ENCODE results near the gene KLHL18.
"Not testable (repeated sequence)": the region's sequence is repeated elsewhere in the genome, so short reads cannot be mapped to it uniquely, and the experiment has no call there.

Gene KLHL18

DNA sequence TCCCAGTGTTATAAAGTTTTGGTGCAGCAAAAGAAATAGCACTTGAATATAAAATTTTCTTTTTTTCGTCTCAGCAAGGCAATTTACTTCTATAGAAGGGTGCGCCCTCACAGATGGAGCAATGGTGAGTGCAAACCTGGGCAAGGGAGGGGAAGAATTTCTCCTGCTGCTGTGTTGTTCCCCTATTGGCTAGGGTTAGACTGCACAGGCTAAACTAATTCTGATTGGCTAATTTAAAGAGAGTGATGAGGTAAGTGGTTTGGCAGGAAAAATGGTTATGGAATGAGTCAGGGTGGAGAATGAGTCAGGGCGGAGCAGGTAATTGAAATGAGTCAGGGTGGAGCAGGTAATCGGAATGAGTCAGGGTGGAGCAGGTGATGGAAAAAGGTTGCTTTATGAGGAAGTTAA lies 77.4 kb downstream of the KLHL18 start:
- not testable (repeated sequence) for DNase-seq (ENCODE audit: low spot score)

GRCh38 chr3:47362701-47363100 lies 80.0 kb downstream of the KLHL18 start:
- no peak for DNase-seq (ENCODE audit: low spot score)

DNA sequence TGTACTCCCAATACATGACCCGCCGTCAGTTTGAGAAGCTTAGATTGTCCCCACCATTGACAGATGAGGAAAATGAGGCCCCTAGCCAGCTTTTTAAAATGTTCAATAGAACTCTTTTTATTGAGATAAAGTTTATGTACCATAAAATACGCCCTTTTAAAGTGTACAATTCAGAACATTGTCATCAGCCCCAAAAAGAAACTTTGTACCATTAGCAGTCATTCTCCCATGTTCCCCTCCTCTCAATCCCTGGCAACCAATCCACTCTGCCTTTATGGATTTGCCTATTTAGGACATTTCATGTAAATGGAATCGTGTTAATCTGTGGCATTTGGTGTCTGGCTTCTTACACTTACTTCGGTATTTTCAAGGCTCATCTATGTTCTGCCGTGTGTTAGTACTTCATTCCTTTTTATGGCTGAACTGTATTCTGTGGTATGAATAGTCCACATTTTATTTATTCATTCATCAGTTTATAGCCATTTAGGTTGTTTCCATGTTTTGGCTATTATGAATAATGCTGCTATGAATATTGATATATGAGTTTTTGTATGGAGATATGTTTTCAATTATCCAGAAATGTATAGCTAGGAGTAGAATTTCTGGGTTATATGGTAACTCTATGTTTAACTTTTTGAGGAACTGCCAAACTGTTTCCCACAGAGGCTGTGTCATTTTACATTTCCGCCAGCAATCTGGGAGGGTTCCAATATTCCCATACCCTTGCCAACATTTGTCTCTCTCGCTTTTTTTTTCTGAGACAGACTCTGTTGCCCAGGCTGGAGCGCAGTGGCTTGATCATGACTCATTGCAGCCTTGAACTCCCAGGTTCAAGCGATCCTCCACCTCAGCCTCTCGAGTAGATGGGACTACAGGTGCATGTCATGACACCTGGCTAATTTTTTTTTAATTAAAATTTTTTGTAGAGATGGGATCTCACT lies 82.7 kb downstream of the KLHL18 start:
- no peak for DNase-seq (ENCODE audit: low spot score)

DNA sequence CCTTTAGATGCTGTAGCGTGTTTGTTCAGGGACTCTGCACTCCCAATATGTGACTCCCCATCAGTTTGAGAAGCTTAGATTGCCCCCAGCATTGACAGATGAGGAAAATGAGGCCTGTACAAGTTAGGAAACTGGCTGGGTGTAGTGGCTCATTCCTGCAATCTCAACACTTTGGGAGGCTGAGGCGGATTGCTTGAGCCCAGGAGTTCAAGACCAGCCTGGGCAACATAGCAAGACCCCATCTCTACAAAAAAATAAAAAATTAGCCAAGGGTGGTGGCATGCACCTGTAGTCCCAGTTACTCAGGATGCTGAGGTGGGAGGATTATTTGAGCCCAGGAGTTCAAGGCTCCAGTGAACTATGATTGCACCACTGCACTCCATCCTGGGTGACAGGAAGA lies 84.1 kb downstream of the KLHL18 start:
- DNase-seq (ENCODE audit: low spot score) = no peak

- DNase-seq (ENCODE audit: low spot score) = no peak
Measured at GRCh38 chr3:47367631-47368030, 84.9 kb downstream of the KLHL18 start.

- not testable (repeated sequence) for DNase-seq (ENCODE audit: low spot score)
Measured at GRCh38 chr3:47370020-47370419, 87.3 kb downstream of the KLHL18 start.

- no peak for DNase-seq (ENCODE audit: low spot score)
Measured at GRCh38 chr3:47370887-47371697, 88.3 kb downstream of the KLHL18 start.

DNA sequence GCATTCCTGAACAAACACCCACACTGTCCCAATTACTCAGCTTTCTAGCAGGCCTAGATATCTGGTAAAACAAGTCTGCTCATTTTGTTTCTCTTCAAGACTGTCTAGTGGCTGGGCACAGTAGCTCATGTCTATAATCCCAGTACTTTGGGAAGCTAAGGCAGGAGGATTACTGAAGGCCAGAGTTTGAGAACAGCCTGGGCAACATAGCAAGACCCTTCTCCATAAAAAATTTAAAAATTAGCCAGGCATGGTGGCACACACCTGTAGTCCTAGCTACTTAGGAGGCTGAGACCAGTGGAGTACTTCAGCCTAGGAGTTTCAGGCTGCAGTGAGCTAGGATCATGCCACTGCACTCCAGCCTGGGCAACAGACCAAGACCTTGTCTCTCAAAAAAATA lies 91.8 kb downstream of the KLHL18 start:
- no peak for DNase-seq (ENCODE audit: low spot score)

GRCh38 chr3:47376393-47376792 lies 93.6 kb downstream of the KLHL18 start:
- DNase-seq (ENCODE audit: low spot score) = no peak

- DNase-seq (ENCODE audit: low spot score) = no peak
Measured at GRCh38 chr3:47377186-47377585, 94.4 kb downstream of the KLHL18 start.

DNA sequence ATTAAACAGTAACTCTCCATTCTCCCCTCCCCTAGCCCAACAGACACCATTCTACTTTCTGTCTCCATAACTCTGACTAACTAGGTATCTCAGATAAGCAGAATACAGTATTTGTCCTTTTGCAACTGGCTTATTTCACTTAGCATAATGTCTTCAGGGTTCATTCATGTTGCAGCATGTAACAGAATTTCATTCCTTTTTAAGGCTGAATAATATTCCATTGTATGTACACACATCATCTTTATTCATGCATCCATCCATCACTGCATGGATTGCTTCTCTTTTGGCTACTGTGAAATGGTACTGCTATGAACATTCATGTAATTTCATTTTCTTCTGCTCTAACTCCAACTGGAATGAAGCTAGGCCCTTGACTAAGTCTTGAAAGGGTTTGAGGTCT lies 96.1 kb downstream of the KLHL18 start:
- DNase-seq (ENCODE audit: low spot score) = no peak

GRCh38 chr3:47379411-47379899 lies 96.7 kb downstream of the KLHL18 start:
- no peak for DNase-seq (ENCODE audit: low spot score)

- no peak for DNase-seq (ENCODE audit: low spot score)
Measured at GRCh38 chr3:47380026-47380600, 97.4 kb downstream of the KLHL18 start.

DNA sequence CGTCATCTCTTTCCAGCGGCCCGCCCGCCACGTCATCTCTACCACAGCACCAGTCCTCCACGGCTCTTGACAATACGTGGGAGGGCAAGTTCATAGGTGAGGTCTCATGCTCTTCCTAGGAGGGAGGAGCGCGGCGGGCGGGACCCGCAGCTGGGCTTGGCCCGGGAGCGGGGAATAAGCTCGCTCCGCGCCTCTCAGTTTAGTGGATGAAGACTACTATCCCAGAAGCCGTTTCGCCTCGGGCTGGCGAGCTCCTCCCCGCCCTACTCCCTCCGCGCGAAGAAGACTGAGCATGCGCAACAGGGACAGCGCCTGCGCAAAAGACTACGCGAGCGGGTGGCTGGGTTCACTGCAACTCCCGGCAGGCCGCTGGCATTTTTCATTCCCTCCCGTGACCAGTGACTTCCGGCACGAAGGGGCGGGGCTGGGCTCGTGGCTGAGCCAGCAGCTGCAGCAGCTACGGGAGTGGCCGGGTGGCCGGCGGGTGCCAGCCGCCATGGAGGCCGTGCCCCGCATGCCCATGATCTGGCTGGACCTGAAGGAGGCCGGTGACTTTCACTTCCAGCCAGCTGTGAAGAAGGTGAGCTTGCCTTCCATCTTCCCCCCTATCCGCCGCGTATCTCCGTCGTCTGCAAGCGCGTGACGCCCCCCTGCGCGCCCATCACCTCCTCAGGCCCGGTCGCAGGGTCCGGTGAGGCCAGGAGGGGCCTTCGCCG lies 98.0 kb downstream of the KLHL18 start, which contains the start of gene PTPN23:
Gene PTPN23, plus strand, starts transcription at position 421 of the 716 bp plus-strand sequence. Its CDS starts 76 bp downstream, at position 497.
- DNase-seq (ENCODE audit: low spot score) = peak; percentile 97

GRCh38 chr3:47381317-47382157 lies 98.8 kb downstream of the KLHL18 start:
- peak; percentile 86 for DNase-seq (ENCODE audit: low spot score)

- no peak for DNase-seq (ENCODE audit: low spot score)
Measured at GRCh38 chr3:47384425-47384824, 101.7 kb downstream of the KLHL18 start.

GRCh38 chr3:47385007-47385406 lies 102.3 kb downstream of the KLHL18 start:
- no peak for DNase-seq (ENCODE audit: low spot score)

- DNase-seq (ENCODE audit: low spot score) = no peak
Measured at GRCh38 chr3:47385796-47386195, 103.1 kb downstream of the KLHL18 start.

DNA sequence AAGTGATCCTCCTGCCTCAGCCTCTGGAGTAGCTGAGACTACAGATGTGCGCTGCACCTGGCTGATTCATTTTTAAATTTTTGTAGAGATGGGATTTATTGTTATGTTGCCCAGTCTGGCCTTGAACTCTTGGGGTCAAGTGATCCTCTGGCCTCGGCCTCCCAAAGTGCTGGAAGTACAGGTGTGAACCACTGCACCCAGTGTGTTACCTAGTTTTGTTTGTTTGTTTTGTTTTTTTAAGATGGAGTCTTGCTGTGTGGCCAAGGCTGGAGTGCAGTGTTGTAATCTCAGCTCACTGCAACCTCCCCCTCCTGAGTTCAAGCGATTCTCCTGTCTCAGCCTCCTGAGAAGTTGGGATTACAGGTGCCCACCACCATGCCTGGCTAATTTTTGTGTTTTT lies 110.2 kb downstream of the KLHL18 start:
- DNase-seq (ENCODE audit: low spot score) = no peak

DNA sequence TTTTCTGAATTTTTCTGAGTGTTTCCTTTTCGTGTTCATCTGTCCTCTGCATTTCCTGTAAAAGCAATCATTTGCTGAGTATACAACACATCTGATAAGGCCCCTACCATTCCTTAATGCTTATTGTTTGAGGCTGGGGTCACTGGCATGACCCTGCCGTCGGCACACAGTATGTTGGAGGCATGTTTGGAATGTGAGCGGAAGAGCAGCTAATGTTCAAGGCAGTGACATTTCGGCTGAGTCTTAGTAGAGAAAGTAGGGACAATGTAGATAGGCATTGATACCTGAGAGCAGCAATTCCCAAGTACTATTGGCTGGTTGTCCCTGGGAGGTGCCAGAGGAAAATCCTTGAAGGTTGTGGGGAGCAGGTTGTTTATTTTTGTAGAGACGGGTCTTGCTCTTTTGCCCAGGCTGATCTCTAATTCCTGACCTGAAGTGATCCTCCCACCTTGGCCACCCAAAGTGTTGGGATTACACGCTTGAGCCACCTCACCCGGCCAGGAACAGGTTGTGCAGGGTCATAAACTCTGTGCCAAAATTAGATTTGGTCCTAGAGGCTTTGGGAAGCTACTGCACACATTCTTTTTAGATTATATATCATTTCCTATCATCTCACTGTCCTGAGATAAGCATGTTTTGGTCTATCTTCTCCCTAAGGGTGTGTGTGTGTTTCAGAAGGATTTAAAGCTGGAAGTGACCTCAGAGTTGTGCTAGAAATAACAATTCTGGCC lies 111.6 kb downstream of the KLHL18 start:
- DNase-seq (ENCODE audit: low spot score) = no peak
